ENCODE measurements around the gene PKD2L2. TPM values are rescaled to one million over a fixed set of nuclear protein-coding genes. Genes with fewer than 3 reads are reported as not detected.

The PKD2L2 gene
- total RNA-seq, 1 donor from 2014 or later: 0.55 TPM

GRCh38 chr5:137876101-137876500 lies 13.2 kb upstream of the PKD2L2 start:
- intact Hi-C loops (cut with micrococcal nuclease): no loop called here
- no peak for DNase-seq
- no peak for ATAC-seq

- DNase-seq (no peak), ATAC-seq (peak; percentile 95)
- intact Hi-C loops (cut with micrococcal nuclease): loop anchor here (10.0 kb wide), 1 partner anchor 46 kb away; no protein-coding TSS in a partner anchor
These were observed 8.9 kb upstream of the PKD2L2 start for GRCh38 chr5:137880313-137880712.

DNA sequence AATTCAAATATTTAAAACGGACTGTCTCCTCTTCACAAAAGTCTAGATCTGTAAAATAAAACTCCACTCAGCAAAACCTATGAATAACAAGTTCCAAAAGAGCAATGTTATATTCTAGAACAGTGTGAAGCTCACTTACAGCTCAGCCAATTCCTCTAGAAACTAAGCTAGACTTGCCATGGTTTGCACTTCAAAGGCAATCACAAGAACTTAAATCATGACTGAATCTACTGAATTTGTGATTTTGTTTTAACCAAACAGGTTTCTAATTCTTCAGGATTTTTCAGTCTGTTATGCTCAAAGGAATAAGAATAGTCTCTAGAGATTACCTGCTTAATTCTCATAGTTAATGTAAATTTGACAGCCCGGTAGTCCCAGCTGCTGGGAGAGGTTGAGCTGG lies 1.4 kb upstream of the PKD2L2 start:
- DNase-seq: no peak
- intact Hi-C loops (cut with micrococcal nuclease): loop anchor here (10.0 kb wide), 1 partner anchor 53 kb away; no protein-coding TSS in a partner anchor
- ATAC-seq: no peak

DNA sequence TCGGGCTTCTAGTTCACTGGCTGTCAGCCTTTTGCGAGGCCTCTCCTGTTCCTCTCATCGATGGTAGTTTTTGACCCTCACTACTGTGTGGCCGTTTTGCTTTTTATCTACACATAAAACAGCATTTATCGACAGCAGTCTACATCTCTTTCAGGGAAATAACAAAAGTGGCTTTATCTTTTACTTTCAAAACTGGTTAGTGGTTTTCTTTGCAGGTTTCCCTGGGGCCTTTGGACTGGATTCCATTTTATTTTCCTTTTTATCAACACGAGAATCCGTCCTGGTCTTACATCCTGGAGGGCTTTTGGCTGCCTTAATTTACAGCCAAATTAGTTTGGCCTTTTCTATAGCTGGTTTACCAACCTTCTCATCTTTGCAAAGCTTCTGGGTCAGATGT lies 793 bp upstream of the PKD2L2 start:
- no peak for DNase-seq
- ATAC-seq: peak; percentile 15
- intact Hi-C loops (cut with micrococcal nuclease): loop anchor here (10.0 kb wide), 1 partner anchor 54 kb away; no protein-coding TSS in a partner anchor

GRCh38 chr5:137890845-137891244 lies 1.6 kb downstream of the PKD2L2 start:
- no peak for ATAC-seq
- intact Hi-C loops (cut with micrococcal nuclease): no loop called here
- DNase-seq: no peak

DNA sequence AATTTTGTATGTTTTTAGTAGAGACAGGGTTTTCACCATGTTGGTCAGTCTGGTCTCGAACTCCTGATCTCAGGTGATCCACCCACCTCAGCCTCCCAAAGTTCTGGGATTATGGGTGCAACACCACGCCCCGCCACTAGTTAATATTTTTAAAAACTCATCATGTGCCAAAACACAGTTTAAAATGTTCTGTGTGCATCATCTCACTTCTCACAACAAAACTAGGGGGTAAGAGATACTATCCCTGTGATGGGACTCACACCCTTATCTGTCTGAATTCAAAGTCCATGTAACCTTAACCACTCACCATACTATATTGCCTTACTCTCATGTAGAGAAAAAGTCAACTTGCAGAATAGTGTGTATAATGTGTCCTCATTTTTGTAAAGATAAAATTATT lies 2.6 kb downstream of the PKD2L2 start:
- DNase-seq (no peak), ATAC-seq (no peak)
- intact Hi-C loops (cut with micrococcal nuclease): no loop called here

GRCh38 chr5:137894586-137894985 lies 5.3 kb downstream of the PKD2L2 start:
- DNase-seq: no peak
- ATAC-seq: no peak
- intact Hi-C loops (cut with micrococcal nuclease): no loop called here

DNA sequence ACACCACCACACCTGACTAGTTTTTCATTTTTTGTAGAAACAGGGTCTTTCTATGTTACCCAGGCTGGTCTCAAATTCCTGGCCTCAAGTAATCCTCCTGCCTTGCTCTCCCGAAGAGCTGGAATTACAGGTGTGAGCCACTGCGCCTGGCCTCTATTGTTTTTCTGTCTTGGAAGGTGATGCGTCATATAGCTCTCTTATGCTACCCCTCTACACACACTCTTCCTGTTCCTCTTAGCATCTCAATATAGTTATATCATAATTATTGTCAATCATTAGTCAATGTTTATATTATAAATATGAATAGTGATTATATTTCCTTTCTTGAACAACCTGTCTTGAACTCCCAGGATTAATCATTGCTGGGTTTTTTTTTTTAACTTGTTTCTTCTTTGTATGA lies 7.3 kb downstream of the PKD2L2 start:
- intact Hi-C loops (cut with micrococcal nuclease): no loop called here
- DNase-seq: no peak
- ATAC-seq: no peak

GRCh38 chr5:137899493-137899892 lies 10.2 kb downstream of the PKD2L2 start:
- DNase-seq: no peak
- intact Hi-C loops (cut with micrococcal nuclease): no loop called here
- ATAC-seq: no peak

GRCh38 chr5:137901011-137901817 lies 12.0 kb downstream of the PKD2L2 start:
- DNase-seq (no peak), ATAC-seq (no peak)
- intact Hi-C loops (cut with micrococcal nuclease): no loop called here

- no peak for DNase-seq
- ATAC-seq: no peak
- intact Hi-C loops (cut with micrococcal nuclease): no loop called here
These were observed 13.3 kb downstream of the PKD2L2 start for GRCh38 chr5:137902408-137903133.

DNA sequence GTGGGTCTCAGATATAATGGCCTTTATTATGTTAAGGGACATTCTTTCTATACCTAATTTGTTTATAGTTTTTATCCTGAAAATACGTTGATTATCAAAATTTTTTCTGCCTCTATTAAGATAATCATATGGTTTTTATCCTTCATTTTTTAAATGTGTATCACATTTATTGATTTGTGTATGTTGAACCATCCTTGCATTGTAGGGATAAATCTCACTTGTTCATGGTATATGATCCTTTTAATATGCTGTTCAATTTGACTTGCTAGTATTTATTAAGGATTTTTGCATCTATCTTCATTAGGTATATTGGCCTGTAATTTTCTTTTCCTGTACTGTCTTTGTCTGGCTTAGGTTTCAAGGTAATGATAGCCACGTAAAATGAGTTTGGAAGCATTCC lies 25.5 kb downstream of the PKD2L2 start:
- ATAC-seq (no peak), DNase-seq (no peak)
- intact Hi-C loops (cut with micrococcal nuclease): no loop called here

DNA sequence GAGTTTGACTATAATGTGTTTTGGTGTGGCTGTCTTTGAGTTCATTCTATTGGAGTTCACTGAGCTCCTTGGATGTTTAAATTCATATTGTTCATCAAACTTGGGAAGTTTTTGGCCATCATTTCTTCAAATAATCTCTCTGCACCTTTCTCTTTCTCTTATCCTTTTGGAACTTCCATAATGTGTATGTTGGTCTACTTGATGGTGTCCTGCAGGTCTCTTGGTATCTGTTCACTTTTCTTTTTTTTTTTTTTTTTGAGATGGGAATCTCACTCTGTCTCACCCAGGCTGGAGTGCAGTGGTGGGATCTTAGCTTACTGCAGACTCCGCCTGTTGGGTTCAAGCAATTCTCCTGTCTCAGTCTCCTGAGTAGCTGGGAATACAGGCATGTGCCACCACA lies 27.7 kb downstream of the PKD2L2 start:
- intact Hi-C loops (cut with micrococcal nuclease): no loop called here
- no peak for ATAC-seq

DNA sequence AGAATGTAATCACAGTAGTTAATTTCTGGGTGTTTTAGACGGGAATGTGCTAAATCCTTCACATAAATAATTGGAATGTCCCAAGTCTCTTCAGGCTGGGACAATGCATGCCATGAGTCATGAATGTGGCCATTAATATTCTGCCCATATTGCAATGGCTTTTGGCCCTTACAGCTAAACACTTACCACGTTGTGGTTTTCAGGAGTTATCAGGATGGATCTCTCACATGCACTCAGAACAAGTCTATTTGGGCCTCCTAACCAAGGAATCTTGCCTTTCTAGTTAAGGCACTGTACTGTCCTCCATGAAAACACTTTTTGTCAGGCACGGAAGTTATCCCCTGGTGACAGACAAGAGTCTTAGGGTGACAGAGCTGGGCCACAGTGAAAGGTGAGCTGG lies 32.7 kb downstream of the PKD2L2 start:
- intact Hi-C loops (cut with micrococcal nuclease): no loop called here
- DNase-seq (no peak), ATAC-seq (no peak)

More for the DNA sequence above, 27.7 kb downstream of the PKD2L2 start:
- DNase-seq: no peak

- intact Hi-C loops (cut with micrococcal nuclease): no loop called here
- DNase-seq (no peak), ATAC-seq (no peak)
These were observed 34.6 kb downstream of the PKD2L2 start for GRCh38 chr5:137923856-137924255.

DNA sequence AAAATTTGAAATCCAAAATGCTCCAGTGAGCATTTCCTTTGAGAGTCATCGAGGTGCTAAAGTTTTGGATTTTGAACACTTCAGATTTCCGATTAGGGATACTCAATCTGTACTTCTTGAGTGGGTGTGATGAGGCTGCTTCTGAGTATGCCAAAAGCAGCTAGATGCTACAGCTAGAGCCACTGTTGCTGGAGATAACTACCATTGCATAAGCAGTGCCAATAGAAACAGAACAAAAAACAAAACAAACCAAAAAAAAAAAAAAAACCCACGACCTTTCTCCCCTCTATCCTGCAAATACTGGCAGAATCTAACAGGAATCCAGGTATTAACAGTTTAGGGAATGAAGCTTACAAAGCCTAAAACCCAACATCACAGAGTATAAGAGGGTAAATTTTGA lies 43.5 kb downstream of the PKD2L2 start:
- ATAC-seq: peak; percentile 75
- DNase-seq: no peak
- intact Hi-C loops (cut with micrococcal nuclease): no loop called here

GRCh38 chr5:137933491-137933911 lies 44.2 kb downstream of the PKD2L2 start:
- DNase-seq: no peak
- intact Hi-C loops (cut with micrococcal nuclease): no loop called here
- ATAC-seq: peak; percentile 62

DNA sequence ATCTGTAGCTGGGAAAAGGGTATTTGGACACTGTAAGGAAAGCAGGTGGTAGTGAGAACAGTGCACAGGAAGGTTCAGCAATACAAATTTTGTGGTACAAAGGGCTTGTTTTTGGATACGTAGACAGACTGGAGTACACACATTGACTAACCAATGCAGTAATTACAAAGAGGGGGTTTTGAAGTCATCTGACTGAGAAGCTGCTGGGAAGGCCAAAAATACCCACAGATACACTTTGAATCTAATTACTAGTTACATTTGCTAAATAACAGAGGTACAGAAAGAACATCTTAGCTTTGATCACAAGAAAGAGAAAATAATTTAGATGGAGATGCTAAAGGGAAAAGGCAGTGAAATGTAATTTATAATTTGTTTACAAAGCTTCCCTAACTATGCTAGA lies 45.9 kb downstream of the PKD2L2 start:
- intact Hi-C loops (cut with micrococcal nuclease): no loop called here
- peak; percentile 7 for ATAC-seq
- DNase-seq: no peak

- intact Hi-C loops (cut with micrococcal nuclease): no loop called here
- ATAC-seq (no peak), DNase-seq (no peak)
These were observed 46.4 kb downstream of the PKD2L2 start for GRCh38 chr5:137935694-137936093.

DNA sequence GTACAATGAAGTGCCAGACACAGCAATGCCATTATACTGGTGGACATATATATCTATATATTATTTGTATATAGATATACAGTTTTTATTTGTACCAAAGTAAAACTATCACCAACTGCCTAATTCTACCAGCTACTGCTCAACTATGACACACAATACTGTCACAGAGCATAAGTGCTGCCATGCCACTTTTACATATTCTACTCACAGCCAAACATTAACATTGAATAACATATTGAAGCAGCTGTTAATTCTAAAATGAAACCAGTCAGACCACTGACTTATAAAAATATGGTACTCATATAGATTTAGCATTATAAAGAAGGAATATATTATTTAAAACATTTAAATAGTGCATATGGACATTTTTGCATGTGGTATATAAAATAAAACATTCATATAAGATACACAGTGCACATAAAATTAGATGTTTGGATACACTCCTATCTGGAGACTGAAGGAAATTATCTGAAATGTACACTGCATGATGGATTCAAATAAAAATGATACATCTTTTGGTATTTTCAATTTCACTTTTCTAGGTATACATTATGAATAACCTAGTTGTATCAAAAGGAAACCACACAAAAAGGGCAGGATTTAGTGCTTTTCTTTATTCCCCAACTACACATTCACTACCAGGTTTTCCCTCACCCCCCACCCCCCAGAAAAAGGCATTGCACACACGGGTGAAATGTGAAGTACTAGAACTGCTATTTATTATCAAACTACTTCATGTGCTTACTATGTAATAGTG lies 48.9 kb downstream of the PKD2L2 start:
- intact Hi-C loops (cut with micrococcal nuclease): no loop called here
- DNase-seq: no peak
- ATAC-seq: no peak

All from left ventricle myocardium superior (tissue), 1 donor.